Effector memory CD4-positive, alpha-beta T cell (primary cell): ENCODE data around the gene ITGBL1.

Source experiments
- DNase-seq, 3 donors: peaks; one replicate each; pipeline ENCODE4 v3.0.0-alpha.2; 2020
- H3K27ac ChIP-seq: 2 replicates; pipeline ENCODE4 v1.7.0; 2013; ENCODE audit warnings: mild to moderate bottlenecking, low read length, moderate library complexity; ENCODE audit not compliant: insufficient read depth, poor library complexity, severe bottlenecking
- H3K27me3 ChIP-seq: replicated peaks from 2 replicates; pipeline ENCODE4 v1.7.0; 2013; ENCODE audit warnings: mild to moderate bottlenecking, low read length; ENCODE audit not compliant: insufficient read depth, control insufficient read depth, poor library complexity, severe bottlenecking
- H3K36me3 ChIP-seq: 2 replicates; pipeline ENCODE4 v1.7.0; 2013; ENCODE audit warnings: mild to moderate bottlenecking, low read length, moderate library complexity; ENCODE audit not compliant: control insufficient read depth, insufficient read depth
- H3K4me1 ChIP-seq: 2 replicates; pipeline ENCODE4 v1.7.0; 2013; ENCODE audit warnings: low read length, mild to moderate bottlenecking; ENCODE audit not compliant: control insufficient read depth, insufficient read depth, poor library complexity, severe bottlenecking
- H3K4me3 ChIP-seq: 2 replicates; pipeline ENCODE4 v1.7.0; 2013; ENCODE audit warnings: low read length, low read depth, mild to moderate bottlenecking; ENCODE audit not compliant: insufficient read depth, poor library complexity, severe bottlenecking
- H3K9me3 ChIP-seq: 2 replicates; pipeline ENCODE4 v1.7.0; 2013; ENCODE audit warnings: mild to moderate bottlenecking, low read length, moderate library complexity; ENCODE audit not compliant: control insufficient read depth

ITGBL1 gene

GRCh38 chr13:101511766-101512165 is 59.3 kb downstream of the ITGBL1 start:
- no peak overlapping the region for H3K4me3 ChIP-seq

GRCh38 chr13:101512650-101513049 is 60.2 kb downstream of the ITGBL1 start:
- H3K9me3 ChIP-seq: no peaks in the 10 kb centered on the region
- no peaks in the 10 kb centered on the region for H3K36me3 ChIP-seq
- no peaks in the 10 kb centered on the region for H3K27me3 ChIP-seq
- H3K27ac ChIP-seq: no peak overlapping the region
- no peak overlapping the region for H3K4me3 ChIP-seq
- no peaks in the 10 kb centered on the region for H3K4me1 ChIP-seq
- DNase-seq: no peak

More at GRCh38 chr13:101511766-101512165, 59.3 kb downstream of the ITGBL1 start:
- Histone ChIP-seq H3K4me1 (no peaks in the 10 kb centered on the region), H3K27ac (no peak overlapping the region), H3K36me3 (no peaks in the 10 kb centered on the region), H3K27me3 (no peaks in the 10 kb centered on the region), H3K9me3 (no peaks in the 10 kb centered on the region)
- no peak for DNase-seq

GRCh38 chr13:101514100-101514499 is 61.6 kb downstream of the ITGBL1 start:
- no peak overlapping the region for H3K4me3 ChIP-seq
- no peaks in the 10 kb centered on the region for H3K4me1 ChIP-seq
- no peaks in the 10 kb centered on the region for H3K27me3 ChIP-seq

GRCh38 chr13:101514695-101515275 is 62.3 kb downstream of the ITGBL1 start:
- Histone ChIP-seq H3K9me3 (no peaks in the 10 kb centered on the region), H3K4me3 (no peak overlapping the region), H3K27ac (no peak overlapping the region), H3K27me3 (no peaks in the 10 kb centered on the region), H3K4me1 (no peaks in the 10 kb centered on the region), H3K36me3 (no peaks in the 10 kb centered on the region)
- DNase-seq: peak in 1 of 3 donors; percentile 2

More at GRCh38 chr13:101514100-101514499, 61.6 kb downstream of the ITGBL1 start:
- no peak for DNase-seq
- Histone ChIP-seq H3K27ac (no peak overlapping the region), H3K36me3 (no peaks in the 10 kb centered on the region), H3K9me3 (no peaks in the 10 kb centered on the region)

GRCh38 chr13:101515504-101515903 is 63.0 kb downstream of the ITGBL1 start:
- DNase-seq: no peak
- H3K36me3 ChIP-seq: no peaks in the 10 kb centered on the region
- no peaks in the 10 kb centered on the region for H3K9me3 ChIP-seq
- H3K4me3 ChIP-seq: no peak overlapping the region
- no peaks in the 10 kb centered on the region for H3K27me3 ChIP-seq
- no peak overlapping the region for H3K27ac ChIP-seq
- H3K4me1 ChIP-seq: no peaks in the 10 kb centered on the region

- H3K27me3 ChIP-seq: no peaks in the 10 kb centered on the region
- H3K27ac ChIP-seq: no peak overlapping the region
- H3K9me3 ChIP-seq: no peaks in the 10 kb centered on the region
- no peaks in the 10 kb centered on the region for H3K4me1 ChIP-seq
- H3K36me3 ChIP-seq: no peaks in the 10 kb centered on the region
- DNase-seq: no peak
- H3K4me3 ChIP-seq: no peak overlapping the region
Measured at GRCh38 chr13:101516262-101516661, 63.8 kb downstream of the ITGBL1 start.

DNA sequence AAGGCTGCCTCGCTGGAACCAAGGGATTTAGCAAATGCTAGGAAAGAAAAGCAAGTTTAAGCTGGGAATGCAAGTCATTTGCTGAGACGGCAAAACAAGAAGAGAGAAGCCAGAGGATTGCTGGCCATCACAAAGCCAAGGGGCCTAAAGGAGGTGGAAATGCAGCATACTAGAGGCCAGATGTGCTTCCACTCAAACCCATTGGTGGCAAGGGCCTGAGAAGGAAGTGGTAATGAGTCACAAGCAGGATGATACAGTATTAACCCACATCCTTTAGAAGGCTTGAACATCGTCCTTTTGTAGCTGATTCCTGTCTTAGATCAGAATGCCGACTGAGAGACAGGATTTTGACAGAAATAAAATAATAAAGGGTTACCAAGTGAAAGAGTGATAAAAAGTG is 68.2 kb downstream of the ITGBL1 start:
- no peak for DNase-seq
- no peak overlapping the region for H3K27ac ChIP-seq
- H3K9me3 ChIP-seq: no peaks in the 10 kb centered on the region
- no peaks in the 10 kb centered on the region for H3K4me1 ChIP-seq
- H3K36me3 ChIP-seq: no peaks in the 10 kb centered on the region
- no peaks in the 10 kb centered on the region for H3K27me3 ChIP-seq
- no peak overlapping the region for H3K4me3 ChIP-seq

GRCh38 chr13:101521371-101521770 is 68.9 kb downstream of the ITGBL1 start:
- no peaks in the 10 kb centered on the region for H3K27me3 ChIP-seq
- H3K9me3 ChIP-seq: no peaks in the 10 kb centered on the region
- no peak for DNase-seq
- no peak overlapping the region for H3K27ac ChIP-seq
- no peak overlapping the region for H3K4me3 ChIP-seq
- no peaks in the 10 kb centered on the region for H3K36me3 ChIP-seq
- H3K4me1 ChIP-seq: no peaks in the 10 kb centered on the region

- no peaks in the 10 kb centered on the region for H3K36me3 ChIP-seq
- no peak overlapping the region for H3K27ac ChIP-seq
- no peaks in the 10 kb centered on the region for H3K27me3 ChIP-seq
- H3K4me1 ChIP-seq: no peaks in the 10 kb centered on the region
- no peaks in the 10 kb centered on the region for H3K9me3 ChIP-seq
- DNase-seq: no peak
- no peak overlapping the region for H3K4me3 ChIP-seq
Measured at GRCh38 chr13:101522607-101523006, 70.1 kb downstream of the ITGBL1 start.

DNA sequence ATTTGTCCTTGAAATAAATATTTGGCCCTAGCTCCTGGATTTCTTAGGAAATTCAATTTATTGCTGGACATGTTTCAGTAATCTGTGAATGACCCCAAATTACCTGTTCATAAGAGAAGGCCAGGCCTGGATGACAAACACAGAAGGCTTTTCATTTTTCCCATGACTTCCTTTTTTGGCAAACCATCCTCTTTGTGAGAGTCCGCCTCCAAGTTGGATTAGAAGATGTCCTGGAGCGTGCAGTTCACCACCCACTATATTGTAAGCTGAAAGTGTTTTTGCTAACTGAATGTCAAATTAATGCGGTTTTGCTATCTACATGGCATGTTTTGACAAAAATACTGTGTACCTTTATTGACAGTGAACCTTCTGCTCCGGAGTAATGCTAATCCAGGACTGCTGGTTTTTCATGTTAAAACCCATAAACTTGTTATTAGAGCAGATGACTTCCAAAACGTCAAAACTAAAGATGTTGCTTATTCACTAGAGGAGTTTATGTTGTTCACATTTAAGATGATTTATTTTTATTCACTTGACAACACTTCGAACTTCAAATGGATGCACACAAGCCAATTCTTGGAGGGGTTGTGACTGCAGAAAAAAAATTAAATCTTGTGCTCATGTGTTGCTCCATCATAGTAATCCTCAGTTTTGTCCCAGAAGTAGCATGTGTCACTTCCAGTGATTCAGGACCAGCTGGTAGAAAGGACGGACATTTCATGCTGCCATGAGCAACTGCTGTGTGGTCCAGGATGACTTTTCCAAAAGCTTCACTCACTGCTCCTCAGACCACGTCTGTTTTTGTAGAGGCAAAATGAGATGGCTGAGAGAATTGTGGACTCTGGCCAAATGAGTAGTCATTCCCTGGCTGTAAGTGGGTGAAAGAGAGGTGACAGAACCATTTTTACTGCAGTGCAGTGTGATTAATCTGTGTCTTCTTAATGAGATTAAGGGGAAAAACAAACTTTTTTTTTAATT is 71.0 kb downstream of the ITGBL1 start:
- no peak for DNase-seq
- no peak overlapping the region for H3K27ac ChIP-seq
- H3K36me3 ChIP-seq: no peaks in the 10 kb centered on the region
- no peaks in the 10 kb centered on the region for H3K27me3 ChIP-seq
- no peaks in the 10 kb centered on the region for H3K4me1 ChIP-seq
- H3K4me3 ChIP-seq: no peak overlapping the region
- no peaks in the 10 kb centered on the region for H3K9me3 ChIP-seq
